ENCODE data around the gene CD40. TPM values are rescaled to one million over a fixed set of nuclear protein-coding genes. Genes with fewer than 3 reads are reported as not detected.

The CD40 gene
- total and polyA plus RNA-seq, 2 of the 8 experiments (the other 6 are each of a cell fraction or from before 2014, with no cell fraction given), result 14.5 to 18.8 TPM

DNA sequence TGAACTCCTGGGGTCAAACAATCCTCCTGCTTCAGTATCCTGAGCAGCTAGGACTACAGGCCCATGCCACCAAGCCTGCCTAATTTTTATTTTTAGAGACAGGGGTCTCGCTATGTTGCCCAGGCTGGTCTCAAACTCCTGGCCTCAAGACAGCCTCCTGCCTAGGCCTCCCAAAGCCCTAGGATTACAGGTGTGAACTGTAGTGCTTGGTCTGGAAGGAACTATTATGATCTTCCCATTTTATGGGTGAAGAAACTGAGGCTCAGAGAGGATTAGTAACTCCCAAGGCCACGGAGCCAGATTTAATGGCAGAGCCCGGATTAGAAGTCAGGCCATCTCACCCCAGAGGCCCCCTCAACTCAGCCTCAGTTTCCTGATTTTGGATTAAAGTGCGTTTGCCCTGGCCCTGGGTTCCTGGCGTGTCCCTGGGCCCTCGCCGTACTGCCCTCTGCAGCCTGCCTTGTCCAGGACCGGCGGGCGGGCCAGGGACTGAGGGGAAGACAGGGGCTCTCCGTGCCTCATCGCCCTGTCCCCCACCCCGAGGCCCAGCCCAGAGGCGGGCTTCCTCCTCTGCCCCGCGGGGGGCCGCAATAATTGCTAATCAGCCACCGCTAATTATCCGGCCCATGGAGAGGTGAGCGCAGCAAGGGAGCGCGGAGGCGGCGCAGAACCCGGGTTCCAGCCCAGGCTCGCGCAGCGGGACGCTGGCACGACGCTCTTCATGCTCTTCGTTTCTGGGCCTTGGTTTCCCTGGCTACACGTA lies 34.9 kb downstream of the CD40 start:
- Histone ChIP-seq H3K79me2 (ENCODE audit: control insufficient read depth in 1 of 2, insufficient read depth in 2 of 2, low read length in 2 of 2) (no peaks in the 10 kb centered on the region), H2AK5ac (ENCODE audit: low read depth, low read length) (no peak overlapping the region), H3K4ac (replicated peaks; ENCODE audit: insufficient read length, low read depth, low read length) (no peak overlapping the region), H3K4me2 (ENCODE audit: insufficient read depth in 1 of 2, low read depth in 2 of 2, low read length in 2 of 2) (no peak overlapping the region), H2BK12ac (ENCODE audit: low read depth, low read length) (no peak overlapping the region), H2BK5ac (ENCODE audit: low read depth, low read length) (no peak overlapping the region), H3K9me3 (ENCODE audit: insufficient read depth in 2 of 2, low read depth in 1 of 2, low read length in 1 of 2) (no peaks in the 10 kb centered on the region), H4K91ac (replicated peaks; ENCODE audit: insufficient read length, low read length) (no peak overlapping the region), H3K27me3 (replicated peaks in 1 of 4; ENCODE audit: control insufficient read depth in 3 of 4, extremely low read depth in 1 of 4, insufficient read depth in 3 of 4, low read length in 3 of 4) (no peaks in the 10 kb centered on the region), H2BK20ac (ENCODE audit: low read length) (peak overlapping the region; percentile 72; the same call in 1 of the 2 replicates), H3K27ac (ENCODE audit: low read depth, low read length) (no peak overlapping the region), H2BK120ac (replicated peaks; ENCODE audit: low read depth, low read length) (no peak overlapping the region), H3K9ac (replicated peaks in 1 of 4; ENCODE audit: extremely low read depth in 1 of 4, low read depth in 3 of 4, low read length in 3 of 4) (no peak overlapping the region), H3K4me3 (ENCODE audit: extremely low read depth in 1 of 4, insufficient read depth in 2 of 4, low read depth in 3 of 4, low read length in 4 of 4) (no peak overlapping the region), H3K23me2 (ENCODE audit: low read depth, low read length) (no peaks in the 10 kb centered on the region), H2BK15ac (ENCODE audit: low read length) (no peak overlapping the region), H3K36me3 (ENCODE audit: control insufficient read depth in 2 of 4, insufficient read depth in 4 of 4, low read length in 3 of 4) (no peaks in the 10 kb centered on the region), H3K23ac (ENCODE audit: insufficient read length) (no peak overlapping the region), H3K4me1 (replicated peaks in 1 of 4; ENCODE audit: control insufficient read depth in 3 of 4, insufficient read depth in 4 of 4, low read length in 3 of 4) (peaks cover 0 to 5% (median 0%) of the 10 kb centered on the region in 4 experiments; a peak in 2 of 7 replicates), H4K5ac (ENCODE audit: insufficient read length, low read depth, low read length) (no peak overlapping the region), H4K20me1 (replicated peaks in 1 of 2; ENCODE audit: control insufficient read depth in 1 of 2, insufficient read depth in 2 of 2, low read length in 2 of 2) (no peaks in the 10 kb centered on the region), H3K79me1 (ENCODE audit: low read depth, low read length) (no peaks in the 10 kb centered on the region), H4K8ac (ENCODE audit: extremely low read depth, insufficient read depth, low read length) (no peak overlapping the region), H2AFZ (ENCODE audit: low read length) (no peak overlapping the region), H3K14ac (ENCODE audit: insufficient read length) (no peak overlapping the region), H3K18ac (ENCODE audit: extremely low read depth, low read length) (no peak overlapping the region), H3K56ac (replicated peaks; ENCODE audit: insufficient read length, low read depth, low read length) (no peak overlapping the region)
- ChIA-PET POLR2A (ENCODE audit: partially characterized antibody) (interaction anchor here (1.1 kb wide), 1 partner anchor 7 kb away, joined by 3 read pairs; no protein-coding TSS in a partner anchor), CTCF (ENCODE audit: partially characterized antibody) (interaction anchor here (0.6 to 21.6 kb wide), 18 partner anchors 10 to 1282 kb away, joined by 3 to 233 read pairs (median 5); no protein-coding TSS in a partner anchor)
- 92% methylated on average over 30 of the region's 33 CpGs; no CpG with 5 or more reads in 1 of the 2 experiments for WGBS, 2 experiments (ENCODE audit: extremely low coverage in 1 of 2, insufficient coverage in 1 of 2, insufficient read length in 1 of 2, insufficient replicate concordance in 2 of 2, low coverage in 1 of 2, low lambda C conversion rate in 2 of 2, missing lambda C conversion rate in 1 of 2)
- TF ChIP-seq CBX5 (IDR thresholded peaks at IDR 0.05; ENCODE audit: low read depth, low read length), result no peak
- TF ChIP-seq KDM1A (IDR thresholded peaks at IDR 0.05; ENCODE audit: borderline replicate concordance, low read length), result peak; percentile 60; the same call in 1 of the 2 replicates
- DNase-seq (ENCODE audit: low read depth in 1 of 2, low spot score in 2 of 2) (no peak), FAIRE-seq (no peak)

All from H1 (cell line).